Activated CD8-positive, alpha-beta T cell treated with anti-CD3 and anti-CD28 coated beads, Interleukin-2, amount 10 ng/mL, durations not matched to agents 7 days and 5 days (primary cell): ENCODE measurements around the gene C11orf42. TPM values are rescaled to one million over a fixed set of nuclear protein-coding genes. Genes with fewer than 3 reads are reported as not detected.

ENCODE experiments used
- ATAC-seq: fragments of 150-1000 bp; cut with Tn5 transposase; one replicate; pipeline ENCODE4 v1.10.0; 2021; ENCODE audit warnings: moderate library complexity
- CTCF ChIA-PET: fragments of 350-600 bp; sonication (Branson Sonifier 250); formaldehyde crosslinking; loops from one replicate; lab custom pipeline; 2021; ENCODE audit warnings: antibody characterized with exemption; lab: Charles Lee
- POLR2A ChIA-PET: fragments of 350-600 bp; sonication (Branson Sonifier 250); formaldehyde crosslinking; loops from one replicate; lab custom pipeline; 2021; ENCODE audit warnings: antibody characterized with exemption; lab: Charles Lee
- DNase-seq: peaks from one replicate; pipeline ENCODE4 v3.0.0-alpha.2; 2020
- H3K27ac Mint-ChIP-seq: one replicate; pipeline ENCODE4 v1.8.0; 2021; ENCODE audit warnings: mild to moderate bottlenecking, mixed read lengths
- H3K27me3 Mint-ChIP-seq: one replicate; pipeline ENCODE4 v1.8.0; 2021; ENCODE audit warnings: low read depth, mixed read lengths
- H3K36me3 Mint-ChIP-seq: one replicate; pipeline ENCODE4 v1.8.0; 2021; ENCODE audit warnings: low read depth, mixed read lengths
- H3K4me1 Mint-ChIP-seq: one replicate; pipeline ENCODE4 v1.8.0; 2021; ENCODE audit warnings: low read depth, mixed read lengths
- H3K4me3 Mint-ChIP-seq: one replicate; pipeline ENCODE4 v1.8.0; 2021; ENCODE audit warnings: mild to moderate bottlenecking, mixed read lengths
- H3K9me3 Mint-ChIP-seq: one replicate; pipeline ENCODE4 v1.8.0; 2022; ENCODE audit warnings: mixed read lengths; ENCODE audit not compliant: insufficient read depth
- total RNA-seq, 2 experiments: library from RNA; stranded (reverse); gene quantifications; one replicate each; pipeline ENCODE4 v1.2.3, GENCODE V29; 2021

Gene C11orf42
- total RNA-seq, 2 experiments from 2014 or later: not detected

DNA sequence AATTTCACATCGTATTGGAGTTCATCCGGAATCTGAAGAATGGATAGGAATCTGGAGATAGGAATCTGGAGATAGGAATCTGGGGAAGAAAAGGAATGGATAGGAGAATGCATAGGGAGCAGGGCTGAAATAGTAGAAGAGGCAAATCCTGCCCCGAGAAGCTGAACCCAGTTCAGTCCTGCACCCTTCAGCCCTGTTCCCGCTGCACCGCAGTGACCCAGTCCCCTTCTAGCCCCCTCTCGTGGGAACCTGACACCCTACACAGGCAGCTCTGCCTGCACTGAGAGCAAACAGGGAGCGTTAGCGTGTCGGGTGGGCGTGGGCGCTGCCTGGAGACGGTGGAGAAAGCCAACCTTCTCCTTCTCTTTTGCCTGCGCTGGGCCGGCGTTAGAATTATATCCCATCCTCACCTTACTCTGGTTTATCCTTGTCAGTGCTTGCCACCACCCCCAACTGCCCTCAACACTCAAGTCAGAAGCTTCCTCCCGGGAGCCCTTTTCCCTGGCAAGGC lies 53.3 kb downstream of the C11orf42 start:
- no peak overlapping the region for H3K27ac Mint-ChIP-seq
- H3K27me3 Mint-ChIP-seq: peaks cover under 1% of the 10 kb centered on the region
- H3K4me3 Mint-ChIP-seq: no peak overlapping the region
- ATAC-seq (no peak), DNase-seq (no peak)
- no peaks in the 10 kb centered on the region for H3K36me3 Mint-ChIP-seq
- H3K9me3 Mint-ChIP-seq: no peaks in the 10 kb centered on the region
- peaks cover 3% of the 10 kb centered on the region for H3K4me1 Mint-ChIP-seq
- ChIA-PET POLR2A (no interaction called here), CTCF (interaction anchor here (1.0 kb wide), 2 partner anchors 25 to 105 kb away, joined by 3 read pairs; partner anchors contain the start of gene FHIP1B)

DNA sequence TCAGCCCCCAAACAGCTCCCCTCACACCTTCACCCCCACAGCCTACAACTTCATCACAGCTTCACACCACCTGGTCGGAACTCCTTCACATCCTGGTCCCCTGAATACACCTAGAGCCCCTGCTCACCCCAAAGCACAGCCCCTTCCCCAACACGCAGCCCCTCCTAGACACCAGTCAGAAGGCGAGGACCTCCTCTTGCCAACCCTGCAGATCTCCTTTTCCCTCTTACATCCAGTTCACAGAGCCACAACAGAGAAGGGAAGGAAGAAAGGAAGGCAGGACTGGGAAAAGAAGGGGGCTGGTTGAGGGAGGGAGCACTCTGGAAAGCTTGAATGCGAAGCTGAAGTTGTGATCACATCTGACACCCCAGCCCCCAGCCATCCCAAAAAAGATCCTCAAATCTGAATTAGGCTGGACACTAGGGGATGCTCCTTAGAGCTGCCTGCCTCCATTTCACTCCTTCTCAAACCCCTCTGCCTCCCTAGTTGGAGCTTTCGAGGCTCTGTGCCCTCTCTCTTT lies 54.9 kb downstream of the C11orf42 start:
- DNase-seq (no peak), ATAC-seq (no peak)
- no peak overlapping the region for H3K4me3 Mint-ChIP-seq
- ChIA-PET POLR2A (no interaction called here), CTCF (interaction anchor here (0.8 to 2.8 kb wide), 4 partner anchors 9 to 103 kb away, joined by 3 to 17 read pairs (median 4); no protein-coding TSS in a partner anchor)
- H3K9me3 Mint-ChIP-seq: no peaks in the 10 kb centered on the region
- no peak overlapping the region for H3K27ac Mint-ChIP-seq
- peaks cover 3% of the 10 kb centered on the region for H3K4me1 Mint-ChIP-seq
- no peaks in the 10 kb centered on the region for H3K36me3 Mint-ChIP-seq
- H3K27me3 Mint-ChIP-seq: peaks cover 11% of the 10 kb centered on the region

Other genes with a start within 250 kb of the C11orf42 start
- not detected for gene OR56A5, start 237.1 kb upstream of the C11orf42 start, total RNA-seq
- not detected for gene OR52L1, start 218.6 kb upstream of the C11orf42 start, total RNA-seq
- gene OR56A4, start 198.6 kb upstream of the C11orf42 start, total RNA-seq: not detected
- not detected for gene OR56A1, start 174.8 kb upstream of the C11orf42 start, total RNA-seq
- gene OR56B4, start 97.9 kb upstream of the C11orf42 start, total RNA-seq: not detected
- gene OR52B2, start 35.2 kb upstream of the C11orf42 start, total RNA-seq: not detected
- not detected for gene OR52W1, start 6.3 kb upstream of the C11orf42 start, total RNA-seq
- gene FHIP1B, start 29.1 kb downstream of the C11orf42 start, total RNA-seq: 10 to 100 TPM; 19.1 to 20.4 TPM
- gene CNGA4, start 33.5 kb downstream of the C11orf42 start, total RNA-seq: under 1 TPM; 0.16 to 0.29 TPM
- not detected for gene CCKBR, start 54.3 kb downstream of the C11orf42 start, total RNA-seq
- gene CAVIN3, start 114.9 kb downstream of the C11orf42 start, total RNA-seq: 1 to 10 TPM; 1.0 to 1.2 TPM
- 10 to 100 TPM; 35.5 to 37.1 TPM for gene SMPD1, start 184.9 kb downstream of the C11orf42 start, total RNA-seq
- gene APBB1, start 213.5 kb downstream of the C11orf42 start, total RNA-seq: 10 to 100 TPM; 51.7 to 52.4 TPM
- not detected for gene HPX, start 235.4 kb downstream of the C11orf42 start, total RNA-seq